PC-3 (cell line): ENCODE results near the gene CLDN12.

Experiments
- CTCF ChIP-seq: fragments of 300-600 bp; sonication (generic); conservative IDR thresholded peaks from 2 replicates; pipeline ENCODE4 v1.5.1; 2017; ENCODE audit warnings: antibody characterized with exemption, low read depth, mild to moderate bottlenecking, low read length
- EZH2 ChIP-seq: fragments of 300-600 bp; sonication (generic); IDR thresholded peaks from one replicate; pipeline ENCODE4 v1.6.1; 2017; ENCODE audit warnings: antibody characterized with exemption, mild to moderate bottlenecking, low read length; ENCODE audit not compliant: unreplicated experiment
- EZH2phosphoT487 ChIP-seq: fragments of 300-600 bp; sonication (generic); IDR thresholded peaks from 2 replicates; pipeline ENCODE4 v1.6.1; 2018; ENCODE audit warnings: mild to moderate bottlenecking, antibody characterized with exemption, low read length, borderline replicate concordance

DNA sequence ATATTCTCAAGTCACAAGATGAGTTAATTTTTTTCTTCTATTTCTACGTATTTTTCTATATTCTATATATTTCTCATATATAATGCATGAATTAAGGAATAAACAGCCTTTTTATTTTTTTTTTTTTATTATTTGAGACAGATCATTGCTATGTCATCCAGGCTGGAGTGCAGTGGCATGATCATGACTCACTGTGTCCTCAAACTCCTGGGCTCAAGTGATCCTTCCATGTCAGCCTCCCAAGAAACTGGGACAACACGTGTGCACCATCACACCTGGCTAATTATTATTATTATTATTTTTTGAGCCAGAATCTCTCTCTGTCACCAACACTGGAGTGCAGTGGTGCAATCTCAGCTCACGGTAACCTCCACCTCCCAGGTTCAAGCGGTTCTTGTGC is 1.5 kb downstream of the CLDN12 start:
- no peak for TF ChIP-seq CTCF
- TF ChIP-seq EZH2 = no peak
- no peak for TF ChIP-seq EZH2phosphoT487
